ENCODE data around the gene GPR89A.

DNA sequence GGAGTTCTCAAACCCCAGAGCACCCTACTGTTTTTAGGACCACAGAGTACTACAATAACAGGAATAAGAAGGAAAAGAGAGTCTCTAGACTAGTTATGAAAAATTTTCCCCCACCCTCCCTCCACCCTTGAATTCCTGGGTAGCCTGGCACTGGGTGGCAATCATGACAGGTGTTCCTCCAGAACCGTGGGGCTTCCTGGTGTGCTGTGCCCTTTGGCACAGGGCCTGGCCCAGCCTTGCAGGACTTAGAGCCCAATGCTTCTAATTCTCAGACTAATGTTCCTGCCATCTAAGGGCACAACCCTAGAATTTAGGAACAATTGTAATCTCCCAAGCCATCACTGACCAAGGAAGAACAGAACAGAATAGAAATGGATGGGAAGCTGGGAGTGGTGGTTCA lies 110.0 kb downstream of the GPR89A start:
- no peak for TF ChIP-seq SP1 (IDR thresholded peaks at IDR 0.05)
- TF ChIP-seq L3MBTL2 (conservative IDR thresholded peaks at IDR 0.05), result no peak
- no peak for TF ChIP-seq PKNOX1 (IDR thresholded peaks at IDR 0.05)
- no peak for TF ChIP-seq ELF4 (IDR thresholded peaks at IDR 0.05)
- no peak for TF ChIP-seq SUZ12 (IDR thresholded peaks at IDR 0.05)
- no peak for TF ChIP-seq CTBP1 (IDR thresholded peaks at IDR 0.05; ENCODE audit: borderline replicate concordance)
- TF ChIP-seq HDGF (IDR thresholded peaks at IDR 0.05; ENCODE audit: borderline replicate concordance), result no peak
- TF ChIP-seq BHLHE40 (IDR thresholded peaks at IDR 0.05; ENCODE audit: borderline replicate concordance), result no peak

Data from HEK293T (cell line).